Measurements from ENCODE around the gene UBL4A. TPM values are rescaled to one million over a fixed set of nuclear protein-coding genes. Genes with fewer than 3 reads are reported as not detected.

Gene UBL4A
- total and polyA plus RNA-seq, 7 donors = 38.3 to 118 (median 64.4) TPM

DNA sequence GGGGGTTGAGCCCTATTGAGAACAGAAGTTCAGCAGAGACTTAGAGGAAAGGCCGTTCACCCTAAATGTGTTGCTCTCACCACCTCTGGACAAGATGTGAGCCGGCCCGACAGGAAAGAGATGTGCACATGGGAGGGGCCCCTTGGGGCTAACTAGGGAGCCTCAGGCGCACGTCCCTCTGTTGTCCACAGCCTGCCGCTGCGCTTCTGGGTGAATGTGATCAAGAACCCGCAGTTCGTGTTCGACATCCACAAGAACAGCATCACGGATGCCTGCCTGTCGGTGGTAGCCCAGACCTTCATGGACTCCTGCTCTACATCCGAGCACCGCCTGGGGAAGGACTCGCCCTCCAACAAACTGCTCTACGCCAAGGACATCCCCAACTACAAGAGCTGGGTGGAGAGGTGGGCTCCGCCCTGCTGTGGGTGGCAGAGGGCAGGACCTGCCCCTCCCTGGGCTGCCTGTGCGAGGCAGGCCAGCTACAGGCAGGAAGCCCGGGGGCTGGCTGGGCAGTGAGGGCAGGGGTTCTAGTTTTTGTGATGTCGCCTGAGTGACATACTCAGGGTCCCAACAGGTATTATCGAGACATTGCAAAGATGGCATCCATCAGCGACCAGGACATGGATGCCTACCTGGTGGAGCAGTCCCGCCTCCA, 15.4 kb downstream of the UBL4A start:
- ATAC-seq = no peak
- no peak for DNase-seq
- Histone ChIP-seq H3K4me1 (no peaks in the 10 kb centered on the region), H3K4me3 (no peak overlapping the region), H3K27me3 (ENCODE audit: insufficient read depth in 3 of 3, low read length in 2 of 3) (no peaks in the 10 kb centered on the region), H3K36me3 (ENCODE audit: insufficient read depth in 1 of 2, low read depth in 1 of 2) (peaks cover 0 to 42% of the 10 kb centered on the region in 2 donors), H3K9me3 (no peaks in the 10 kb centered on the region), H3K27ac (no peak overlapping the region)
- TF ChIP-seq, protein P1, sequence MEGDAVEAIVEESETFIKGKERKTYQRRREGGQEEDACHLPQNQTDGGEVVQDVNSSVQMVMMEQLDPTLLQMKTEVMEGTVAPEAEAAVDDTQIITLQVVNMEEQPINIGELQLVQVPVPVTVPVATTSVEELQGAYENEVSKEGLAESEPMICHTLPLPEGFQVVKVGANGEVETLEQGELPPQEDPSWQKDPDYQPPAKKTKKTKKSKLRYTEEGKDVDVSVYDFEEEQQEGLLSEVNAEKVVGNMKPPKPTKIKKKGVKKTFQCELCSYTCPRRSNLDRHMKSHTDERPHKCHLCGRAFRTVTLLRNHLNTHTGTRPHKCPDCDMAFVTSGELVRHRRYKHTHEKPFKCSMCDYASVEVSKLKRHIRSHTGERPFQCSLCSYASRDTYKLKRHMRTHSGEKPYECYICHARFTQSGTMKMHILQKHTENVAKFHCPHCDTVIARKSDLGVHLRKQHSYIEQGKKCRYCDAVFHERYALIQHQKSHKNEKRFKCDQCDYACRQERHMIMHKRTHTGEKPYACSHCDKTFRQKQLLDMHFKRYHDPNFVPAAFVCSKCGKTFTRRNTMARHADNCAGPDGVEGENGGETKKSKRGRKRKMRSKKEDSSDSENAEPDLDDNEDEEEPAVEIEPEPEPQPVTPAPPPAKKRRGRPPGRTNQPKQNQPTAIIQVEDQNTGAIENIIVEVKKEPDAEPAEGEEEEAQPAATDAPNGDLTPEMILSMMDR (IDR thresholded peaks at IDR 0.05) = no peak
- intact Hi-C loops (cut with DNase I) = no loop called here
- WGBS, 3 donors = 87 to 92% (median 89%) methylated on average over 13 to 23 of the region's 23 CpGs

DNA sequence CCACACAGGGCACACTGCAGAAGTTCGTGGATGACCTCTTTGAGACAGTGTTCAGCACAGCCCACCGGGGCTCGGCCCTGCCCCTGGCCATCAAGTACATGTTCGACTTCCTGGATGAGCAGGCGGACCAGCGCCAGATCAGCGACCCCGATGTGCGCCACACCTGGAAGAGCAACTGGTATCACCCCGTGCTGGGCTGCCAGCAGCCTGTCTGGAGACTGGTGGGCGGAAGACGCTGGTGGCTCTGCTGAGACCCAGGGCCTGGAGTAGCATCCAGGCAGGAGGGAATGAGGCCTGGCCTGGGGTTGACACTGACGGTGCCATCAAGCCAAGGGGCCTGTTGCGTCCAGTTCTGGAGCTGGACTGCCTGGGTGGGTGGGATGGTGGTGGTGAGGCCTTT, 16.0 kb downstream of the UBL4A start:
- no peaks in the 10 kb centered on the region for H3K9me3 ChIP-seq
- no peaks in the 10 kb centered on the region for H3K27me3 ChIP-seq (ENCODE audit: insufficient read depth in 3 of 3, low read length in 2 of 3)
- intact Hi-C loops (cut with DNase I) = no loop called here
- DNase-seq = no peak
- no peak overlapping the region for H3K27ac ChIP-seq
- H3K36me3 ChIP-seq (ENCODE audit: insufficient read depth in 1 of 2, low read depth in 1 of 2) = peaks cover 0 to 42% of the 10 kb centered on the region in 2 donors
- ATAC-seq = no peak
- H3K4me3 ChIP-seq = no peak overlapping the region
- TF ChIP-seq, protein P1 (IDR thresholded peaks at IDR 0.05) = no peak
- WGBS, 3 donors = 89 to 93% (median 91%) methylated on average over 14 of the region's 14 CpGs
- no peaks in the 10 kb centered on the region for H3K4me1 ChIP-seq

DNA sequence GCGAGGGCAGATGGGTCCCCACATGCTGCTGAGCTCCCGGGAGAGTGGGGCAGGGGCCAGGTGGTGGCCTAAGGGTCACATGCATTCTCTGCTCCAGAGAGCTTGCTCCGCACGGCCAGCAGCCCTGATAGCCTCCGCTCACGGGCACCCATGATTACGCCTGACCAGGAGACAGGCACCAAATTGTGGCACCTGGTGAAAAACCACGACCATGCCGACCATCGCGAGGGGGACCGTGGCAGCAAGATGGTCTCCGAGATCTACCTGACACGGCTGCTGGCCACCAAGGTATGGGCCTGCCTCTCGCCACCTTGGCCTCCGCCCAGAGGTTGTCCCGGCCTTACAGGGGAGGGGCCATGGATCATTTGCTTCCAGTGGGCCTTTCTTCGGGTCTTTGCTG, 16.5 kb downstream of the UBL4A start:
- no peak overlapping the region for H3K4me3 ChIP-seq
- no peaks in the 10 kb centered on the region for H3K4me1 ChIP-seq
- H3K36me3 ChIP-seq (ENCODE audit: insufficient read depth in 1 of 2, low read depth in 1 of 2) = peaks cover 0 to 46% of the 10 kb centered on the region in 2 donors
- intact Hi-C loops (cut with DNase I) = no loop called here
- no peaks in the 10 kb centered on the region for H3K9me3 ChIP-seq
- 88 to 92% (median 90%) methylated on average over 18 of the region's 18 CpGs for WGBS, 3 donors
- no peaks in the 10 kb centered on the region for H3K27me3 ChIP-seq (ENCODE audit: insufficient read depth in 3 of 3, low read length in 2 of 3)
- ATAC-seq (no peak), DNase-seq (no peak)
- H3K27ac ChIP-seq = no peak overlapping the region
- TF ChIP-seq, protein P1 (IDR thresholded peaks at IDR 0.05) = no peak

DNA sequence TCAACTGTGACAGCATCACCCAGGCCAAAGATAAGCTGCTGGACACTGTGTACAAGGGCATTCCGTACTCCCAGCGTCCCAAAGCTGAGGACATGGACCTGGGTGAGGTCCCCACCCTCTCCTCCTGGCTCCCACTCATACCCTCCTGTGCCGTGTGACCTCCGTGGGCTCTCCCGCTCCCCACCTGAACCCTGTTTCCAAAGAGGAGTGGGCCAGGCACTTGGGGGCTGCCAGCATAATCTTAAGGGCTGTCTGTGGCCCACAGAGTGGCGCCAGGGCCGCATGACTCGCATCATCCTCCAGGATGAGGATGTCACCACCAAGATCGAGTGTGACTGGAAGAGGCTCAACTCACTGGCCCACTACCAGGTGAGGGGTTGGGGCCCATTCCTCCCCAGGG, 17.3 kb downstream of the UBL4A start:
- Histone ChIP-seq H3K36me3 (ENCODE audit: insufficient read depth in 1 of 2, low read depth in 1 of 2) (peaks cover 0 to 46% of the 10 kb centered on the region in 2 donors), H3K27ac (no peak overlapping the region), H3K4me3 (no peak overlapping the region), H3K4me1 (no peaks in the 10 kb centered on the region), H3K9me3 (no peaks in the 10 kb centered on the region), H3K27me3 (ENCODE audit: insufficient read depth in 3 of 3, low read length in 2 of 3) (no peaks in the 10 kb centered on the region)
- WGBS, 3 donors = 85 to 94% (median 91%) methylated on average over 6 to 9 of the region's 9 CpGs
- no peak for DNase-seq
- ATAC-seq = no peak
- intact Hi-C loops (cut with DNase I) = no loop called here
- TF ChIP-seq, protein P1 (IDR thresholded peaks at IDR 0.05) = no peak

DNA sequence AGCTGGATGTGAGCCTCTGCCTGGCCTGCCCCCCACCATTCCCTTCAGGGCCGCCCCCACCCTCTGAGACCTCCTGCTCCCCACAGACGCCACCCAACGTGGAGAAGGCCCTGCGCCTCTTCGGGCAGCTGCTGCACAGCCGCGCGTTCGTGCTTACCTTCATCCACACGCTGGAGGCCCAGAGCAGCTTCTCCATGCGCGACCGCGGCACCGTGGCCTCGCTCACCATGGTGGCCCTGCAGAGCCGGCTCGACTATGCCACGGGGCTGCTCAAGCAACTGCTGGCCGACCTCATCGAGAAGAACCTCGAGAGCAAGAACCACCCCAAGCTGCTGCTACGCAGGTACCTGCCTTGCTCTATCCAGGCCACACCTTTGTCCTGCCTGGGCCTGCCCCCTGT, 18.2 kb downstream of the UBL4A start:
- WGBS, 3 donors = 92 to 93% (median 92%) methylated on average over 20 to 23 of the region's 23 CpGs
- no peak for DNase-seq
- Histone ChIP-seq H3K9me3 (no peaks in the 10 kb centered on the region), H3K36me3 (ENCODE audit: insufficient read depth in 1 of 2, low read depth in 1 of 2) (peaks cover 0 to 46% of the 10 kb centered on the region in 2 donors), H3K4me3 (no peak overlapping the region), H3K27me3 (ENCODE audit: insufficient read depth in 3 of 3, low read length in 2 of 3) (no peaks in the 10 kb centered on the region), H3K4me1 (no peaks in the 10 kb centered on the region), H3K27ac (no peak overlapping the region)
- no peak for ATAC-seq
- intact Hi-C loops (cut with DNase I) = no loop called here
- TF ChIP-seq, protein P1 (IDR thresholded peaks at IDR 0.05) = no peak

Measured in psoas muscle (tissue), 8 donors.